HCT116 (cell line): ENCODE results near the gene SERTAD1. TPM values are rescaled to one million over a fixed set of nuclear protein-coding genes. Genes with fewer than 3 reads are reported as not detected.

Experiments used
- ATAC-seq: fragments of 200-7000 bp; cut with Tn5 transposase; 2 replicates; pipeline ENCODE4 v1.9.1; 2020; ENCODE audit warnings: mild to moderate bottlenecking, moderate library complexity
- BruUV-seq: library from RNA; stranded (reverse); fragments of 400-500 nt; replicated peaks from 2 replicates; lab custom pipeline; 2021; lab: Mats Ljungman, UMichigan
- CTCF ChIA-PET: fragments of 300-600 bp; sonication (Branson Sonifier 250); formaldehyde crosslinking; loops from one replicate; lab custom pipeline; 2021; ENCODE audit warnings: antibody characterized with exemption; lab: Charles Lee
- POLR2A ChIA-PET: fragments of 300-600, 350-600 bp; sonication (Branson Sonifier 250); formaldehyde crosslinking; loops from one replicate; lab custom pipeline; 2021; ENCODE audit warnings: antibody characterized with exemption; lab: Charles Lee
- RAD21 ChIA-PET, 2 experiments: fragments of 300-600 bp; sonication (Branson Sonifier 250); formaldehyde crosslinking; loops; one replicate each; lab custom pipeline; 2023; ENCODE audit warnings: low total read pairs in 2 of 2; ENCODE audit not compliant: uncharacterized antibody in 2 of 2, unreplicated experiment in 2 of 2, low non-redundant PET in 1 of 2; lab: Charles Lee
- DNase-seq: peaks from one replicate; pipeline ENCODE4 v3.0.0-alpha.2; 2010; ENCODE audit warnings: low read depth, low spot score
- H2AFZ ChIP-seq: fragments of 200-600 bp; shearing (Covaris generic), sonication (generic); 2 replicates; pipeline ENCODE4 v1.6.1; 2017; ENCODE audit warnings: low read depth, mixed run types, mixed read lengths, antibody characterized with exemption, low read length; ENCODE audit not compliant: poor library complexity, severe bottlenecking
- H3K27ac ChIP-seq: 2 replicates; pipeline ENCODE4 v1.5.1; 2012; ENCODE audit warnings: low read depth, low read length
- H3K27me3 ChIP-seq: fragments of 200-600 bp; sonication (generic); 2 replicates; pipeline ENCODE4 v1.6.1; 2016; ENCODE audit warnings: mixed run types, low read length, mixed read lengths; ENCODE audit not compliant: insufficient read depth
- H3K36me3 ChIP-seq, 2 experiments: fragments of 200-500 bp in 1 of 2; fragments of 200-600 bp in 1 of 2; sonication (Bioruptor generic) in 1 of 2; sonication (generic) in 1 of 2; 2 replicates each; pipeline versions ENCODE4 v1.5.1 to v1.6.1; 2014 to 2016; ENCODE audit warnings: low read length in 2 of 2, inconsistent platforms in 1 of 2, mixed read lengths in 1 of 2, mixed run types in 1 of 2; ENCODE audit not compliant: insufficient read depth in 2 of 2, control insufficient read depth in 1 of 2
- H3K4me1 ChIP-seq, 2 experiments: fragments of 200-600 bp in 1 of 2; sonication (generic) in 1 of 2; 2 replicates each; pipeline versions ENCODE4 v1.5.1 to v1.6.1; 2012 to 2017; ENCODE audit warnings: low read length in 2 of 2, inconsistent platforms in 1 of 2, mild to moderate bottlenecking in 1 of 2, mixed read lengths in 1 of 2, mixed run types in 1 of 2, moderate library complexity in 1 of 2; ENCODE audit not compliant: insufficient read depth in 2 of 2, control insufficient read depth in 1 of 2
- H3K4me2 ChIP-seq: fragments of 200-600 bp; sonication (generic); 2 replicates; pipeline ENCODE4 v1.6.1; 2017; ENCODE audit warnings: mixed run types, low read length, mixed read lengths
- H3K4me3 ChIP-seq, 2 experiments: fragments of 200-600 bp in 1 of 2; sonication (generic) in 1 of 2; replicated peaks in 1 of 2; 2 replicates each; pipeline ENCODE4 v1.5.1; 2011 to 2016; ENCODE audit warnings: low read length in 2 of 2, control low read depth in 1 of 2, low read depth in 1 of 2, mild to moderate bottlenecking in 1 of 2, mixed read lengths in 1 of 2, mixed run types in 1 of 2
- H3K79me2 ChIP-seq: fragments of 200-600 bp; sonication (generic); 2 replicates; pipeline ENCODE4 v1.6.1; 2017; ENCODE audit warnings: mild to moderate bottlenecking, mixed run types, low read length, moderate library complexity, mixed read lengths; ENCODE audit not compliant: insufficient read depth
- H3K9ac ChIP-seq: fragments of 200-600 bp; sonication (generic); 2 replicates; pipeline ENCODE4 v1.6.1; 2016; ENCODE audit warnings: low read length, mixed read lengths
- H3K9me2 ChIP-seq: fragments of 200-600 bp; sonication (generic), shearing (Covaris generic); 2 replicates; pipeline ENCODE4 v1.6.1; 2017; ENCODE audit warnings: mixed run types, mild to moderate bottlenecking, moderate library complexity; ENCODE audit not compliant: insufficient read depth
- H3K9me3 ChIP-seq, 2 experiments: fragments of 200-500 bp in 1 of 2; fragments of 200-600 bp in 1 of 2; sonication (Bioruptor generic) in 1 of 2; sonication (generic) in 1 of 2; 2 replicates each; pipeline ENCODE4 v1.6.1; 2014 to 2017; ENCODE audit warnings: low read length in 2 of 2, mixed read lengths in 2 of 2, inconsistent platforms in 1 of 2, low read depth in 1 of 2, mild to moderate bottlenecking in 1 of 2, mixed run types in 1 of 2, moderate library complexity in 1 of 2; ENCODE audit not compliant: control insufficient read depth in 1 of 2, insufficient read depth in 1 of 2
- H4K20me1 ChIP-seq: fragments of 200-600 bp; sonication (generic), shearing (Covaris generic); 2 replicates; pipeline ENCODE4 v1.6.1; 2017; ENCODE audit warnings: mixed run types, mild to moderate bottlenecking, moderate library complexity; ENCODE audit not compliant: insufficient read depth
- ATF3 ChIP-seq: IDR thresholded peaks from 2 replicates; pipeline ENCODE4 v1.6.1; 2012
- CBX3 ChIP-seq: IDR thresholded peaks from 2 replicates; pipeline ENCODE4 v1.6.1; 2012; ENCODE audit warnings: low read depth
- CEBPB ChIP-seq: IDR thresholded peaks from 2 replicates; pipeline ENCODE4 v1.6.1; 2012; ENCODE audit warnings: low read depth
- CTCF ChIP-seq, 3 experiments: fragments of 200-600 bp in 1 of 3; sonication (generic) in 1 of 3; IDR thresholded peaks in 2 of 3; conservative IDR thresholded peaks in 1 of 3; 2 replicates each; pipeline ENCODE4 v1.5.1; 2012 to 2017; ENCODE audit warnings: low read depth in 2 of 3, low read length in 2 of 3, antibody characterized with exemption in 1 of 3, borderline replicate concordance in 1 of 3, control low read depth in 1 of 3, mild to moderate bottlenecking in 1 of 3, mixed read lengths in 1 of 3, mixed run types in 1 of 3, moderate library complexity in 1 of 3; ENCODE audit not compliant: insufficient read depth in 1 of 3
- EGR1 ChIP-seq: IDR thresholded peaks from 2 replicates; pipeline ENCODE4 v1.6.1; 2012; ENCODE audit warnings: low read depth
- ELF1 ChIP-seq: IDR thresholded peaks from 2 replicates; pipeline ENCODE4 v1.6.1; 2012; ENCODE audit warnings: low read depth, borderline replicate concordance
- FOSL1 ChIP-seq: IDR thresholded peaks from 2 replicates; pipeline ENCODE4 v1.6.1; 2012; ENCODE audit warnings: low read depth
- MAX ChIP-seq: IDR thresholded peaks from 2 replicates; pipeline ENCODE4 v1.6.1; 2012
- POLR2A ChIP-seq: IDR thresholded peaks from 2 replicates; pipeline ENCODE4 v1.7.0; 2011; ENCODE audit warnings: borderline replicate concordance; ENCODE audit not compliant: insufficient read depth, insufficient read length; ENCODE audit errors: extremely low read depth
- POLR2AphosphoS5 ChIP-seq: IDR thresholded peaks from 2 replicates; pipeline ENCODE4 v1.6.1; 2011; ENCODE audit warnings: mild to moderate bottlenecking, low read depth, low read length, moderate library complexity
- RAD21 ChIP-seq: IDR thresholded peaks from 2 replicates; pipeline ENCODE4 v1.6.1; 2012; ENCODE audit warnings: low read depth, mild to moderate bottlenecking
- REST ChIP-seq: IDR thresholded peaks from 2 replicates; pipeline ENCODE4 v1.6.1; 2012; ENCODE audit warnings: low read depth
- SIN3A ChIP-seq: IDR thresholded peaks from 2 replicates; pipeline ENCODE4 v1.6.1; 2012; ENCODE audit warnings: low read depth
- SP1 ChIP-seq: IDR thresholded peaks from 2 replicates; pipeline ENCODE4 v1.6.1; 2012; ENCODE audit warnings: low read depth
- SRF ChIP-seq: IDR thresholded peaks from 2 replicates; pipeline ENCODE4 v1.6.1; 2012; ENCODE audit warnings: low read depth
- YY1 ChIP-seq: IDR thresholded peaks from 2 replicates; pipeline ENCODE4 v1.6.1; 2011; ENCODE audit warnings: low read length, low read depth, moderate library complexity, mild to moderate bottlenecking; ENCODE audit not compliant: insufficient replicate concordance; ENCODE audit errors: extremely low read depth
- ZBTB33 ChIP-seq: IDR thresholded peaks from 2 replicates; pipeline ENCODE4 v1.6.1; 2011; ENCODE audit warnings: mild to moderate bottlenecking, low read length, moderate library complexity; ENCODE audit not compliant: insufficient replicate concordance; ENCODE audit errors: extremely low read depth
- ZFX ChIP-seq: fragments of 450-650 bp; IDR thresholded peaks from 2 replicates; pipeline ENCODE4 v1.6.1; 2017
- intact Hi-C: fragments of 100-400 bp; cut with micrococcal nuclease; formaldehyde crosslinking; loops from 2 replicates; pipeline ENCODE4 v1.10.0; 2022
- total RNA-seq: library from RNA; stranded (reverse); gene quantifications from one replicate; pipeline ENCODE4 v1.2.1, GENCODE V29; 2021; ENCODE audit not compliant: unreplicated experiment

The SERTAD1 gene
- total RNA-seq, 1 experiment from 2014 or later: 30.3 TPM

- Histone ChIP-seq H3K4me2 (peak within 1 kb of the TSS; percentile 89), H3K27me3 (no peaks in the 10 kb centered on the region), H3K36me3 (peaks cover 19 to 20% of the 10 kb centered on the region in 2 experiments; a peak in 3 of 4 replicates), H3K9me3 (no peaks in the 10 kb centered on the region), H3K4me3 (peak within 1 kb of the TSS; percentile 71 to 100), H3K79me2 (peaks cover 30% of the 10 kb centered on the region), H3K9me2 (no peaks in the 10 kb centered on the region), H3K27ac (peak within 1 kb of the TSS; percentile 97), H3K9ac (peak within 1 kb of the TSS; percentile 85), H2AFZ (peak within 1 kb of the TSS; percentile 85), H3K4me1 (peaks cover 21 to 31% of the 10 kb centered on the region in 2 experiments), H4K20me1 (no peaks in the 10 kb centered on the region)
- BruUV-seq: no TSS peak
- ChIA-PET RAD21 (no interaction called here), CTCF (interaction anchor here (1.3 to 1.4 kb wide), 2 partner anchors 21 to 159 kb away, joined by 4 to 6 read pairs; partner anchors contain the start of gene BLVRB), POLR2A (interaction anchor here (1.1 to 3.1 kb wide), 6 partner anchors 9 to 26 kb away, joined by 3 to 24 read pairs (median 6); partner anchors contain the start of genes BLVRB and SERTAD1)
- peak; percentile 75 for ATAC-seq
- DNase-seq: peak; percentile 85
- intact Hi-C loops: loop anchor here (1.0 kb wide), 1 partner anchor 19 kb away; the partner anchor contains the start of gene SERTAD1
- TF ChIP-seq SIN3A: peak; percentile 58; the same call in 1 of the 2 replicates
- no peak for TF ChIP-seq CEBPB
- TF ChIP-seq MAX: no peak; the same call in 1 of the 2 replicates
- no peak for TF ChIP-seq CTCF (IDR thresholded peaks at IDR 0.05 in 2 of 3, conservative IDR thresholded peaks at IDR 0.05 in 1 of 3; ENCODE audit: borderline replicate concordance in 1 of 3, insufficient read depth in 1 of 3, low read depth in 2 of 3, low read length in 2 of 3)
- TF ChIP-seq POLR2AphosphoS5: peak; percentile 92
- peak; percentile 77 for TF ChIP-seq EGR1
- TF ChIP-seq RAD21: no peak
- peak; percentile 73; the same call in 1 of the 2 replicates for TF ChIP-seq SRF
- no peak for TF ChIP-seq CBX3
- TF ChIP-seq ZFX: no peak
- peak; percentile 86 for TF ChIP-seq SP1
- no peak for TF ChIP-seq ATF3
- TF ChIP-seq POLR2A: peak; percentile 71
- TF ChIP-seq ZBTB33: no peak
- no peak for TF ChIP-seq REST
- no peak for TF ChIP-seq FOSL1
- TF ChIP-seq YY1: no peak
- TF ChIP-seq ELF1: no peak
These were observed 18.4 kb upstream of the SERTAD1 start, which contains the start of gene SERTAD3 for GRCh38 chr19:40444000-40444824. TSS of gene SERTAD3 (minus strand) at chr19:40444335. CDS start at chr19:40442080, 2,255 bp downstream.
